ENCODE measurements around the gene DISC1.
"Not testable (repeated sequence)": the region's sequence is repeated elsewhere in the genome, so short reads cannot be mapped to it uniquely, and the experiment has no call there.

The DISC1 gene

DNA sequence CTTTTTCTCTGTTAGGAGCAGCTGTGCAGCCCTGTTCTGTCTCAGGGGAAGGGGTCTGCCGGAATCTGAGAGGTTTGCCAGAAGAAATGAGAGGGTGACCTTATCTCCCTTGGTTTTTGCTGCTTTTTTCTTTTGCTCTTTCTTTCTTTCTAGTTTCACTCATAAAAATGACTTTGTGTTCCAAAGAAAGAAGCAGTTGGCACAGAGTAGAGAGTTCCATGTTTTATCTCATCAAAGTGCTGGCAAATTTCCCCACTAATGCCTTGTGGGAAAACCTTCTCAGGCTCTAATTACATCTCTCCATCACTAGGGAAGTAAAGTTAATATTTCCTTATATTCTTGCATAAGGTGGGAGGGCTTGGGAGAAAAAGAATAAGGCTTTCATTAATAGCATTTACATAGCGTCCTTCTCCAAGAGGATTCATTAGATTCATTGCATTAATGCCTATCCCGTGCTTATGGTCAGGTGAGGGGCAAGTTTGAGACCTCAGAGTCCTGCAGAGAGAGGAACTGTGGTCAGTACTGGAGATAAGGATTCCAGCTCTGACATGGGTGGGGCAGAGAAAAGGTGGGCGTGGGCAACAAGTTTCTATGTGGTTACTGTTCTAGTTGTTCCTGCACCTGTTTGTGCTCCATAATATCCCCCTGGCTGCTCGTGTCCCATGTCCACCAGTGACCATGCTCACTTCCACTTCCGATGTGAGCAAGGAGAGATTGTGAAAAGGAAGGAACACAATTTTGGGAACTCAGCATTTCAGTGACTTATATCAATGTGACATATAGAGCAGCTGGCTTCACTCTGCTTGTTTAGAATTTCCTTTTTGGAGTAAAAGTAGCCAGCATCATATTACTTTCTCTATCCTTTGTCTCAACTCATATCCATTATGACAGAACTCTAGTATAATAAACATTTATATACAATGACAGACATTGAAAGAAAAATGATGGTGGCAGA lies 79.5 kb downstream of the DISC1 start:
- no peak for DNase-seq

DNA sequence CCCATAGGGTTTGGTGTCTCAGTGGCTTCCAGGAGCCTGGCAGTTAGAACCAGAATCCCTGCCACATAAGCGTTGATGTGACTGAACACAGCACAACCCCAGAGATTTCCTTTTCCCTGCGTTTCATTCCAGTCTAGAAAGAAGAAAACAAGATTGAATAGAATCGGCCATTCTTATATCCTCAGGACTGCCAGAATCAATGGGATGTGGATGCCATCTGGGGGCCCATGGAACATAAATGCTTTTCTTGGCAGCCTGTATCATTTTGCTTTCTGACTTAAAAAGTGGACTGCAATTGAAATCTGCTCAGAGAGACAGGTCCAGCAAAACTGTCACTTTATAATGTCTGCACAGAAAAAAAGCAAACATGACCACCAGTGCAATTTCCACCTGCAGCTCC lies 80.3 kb downstream of the DISC1 start:
- DNase-seq, result no peak

DNA sequence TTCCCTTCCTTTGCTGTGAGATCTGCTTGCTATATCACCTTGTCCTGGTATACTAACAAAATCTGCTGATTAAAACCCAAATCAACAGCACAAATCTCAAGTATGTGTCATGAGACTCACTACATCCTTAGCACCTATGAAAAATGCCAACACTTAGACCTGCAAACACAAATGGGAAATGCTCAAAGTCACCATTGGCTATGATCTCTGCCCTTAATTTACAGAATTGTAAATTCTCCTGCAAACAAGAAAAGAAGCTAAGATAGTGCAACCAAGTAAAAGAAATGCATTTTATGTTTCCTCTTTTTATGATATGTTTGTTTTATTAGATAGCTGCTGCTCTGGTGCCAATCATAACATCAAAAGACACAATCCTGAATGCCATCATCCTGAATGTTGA lies 80.8 kb downstream of the DISC1 start:
- DNase-seq, result no peak

DNA sequence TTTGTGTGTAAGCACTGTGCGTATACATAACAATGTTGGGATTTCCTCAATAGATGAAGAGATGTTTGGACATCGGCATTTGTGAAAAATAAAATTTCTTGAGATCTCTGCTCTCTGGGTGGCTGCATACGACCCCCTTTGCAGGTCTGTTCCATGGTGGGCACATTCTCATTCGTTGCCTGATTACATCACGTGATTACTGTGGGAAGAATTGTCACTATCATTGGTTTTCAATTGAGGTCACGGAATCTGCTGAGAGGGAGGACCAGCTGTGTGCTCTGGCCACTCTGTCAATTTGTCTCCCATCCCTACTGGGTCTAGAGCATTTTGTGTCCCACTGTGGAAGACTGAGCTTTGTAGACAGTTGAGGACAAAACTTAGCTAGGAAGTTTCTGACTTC lies 81.8 kb downstream of the DISC1 start:
- no peak for DNase-seq

DNA sequence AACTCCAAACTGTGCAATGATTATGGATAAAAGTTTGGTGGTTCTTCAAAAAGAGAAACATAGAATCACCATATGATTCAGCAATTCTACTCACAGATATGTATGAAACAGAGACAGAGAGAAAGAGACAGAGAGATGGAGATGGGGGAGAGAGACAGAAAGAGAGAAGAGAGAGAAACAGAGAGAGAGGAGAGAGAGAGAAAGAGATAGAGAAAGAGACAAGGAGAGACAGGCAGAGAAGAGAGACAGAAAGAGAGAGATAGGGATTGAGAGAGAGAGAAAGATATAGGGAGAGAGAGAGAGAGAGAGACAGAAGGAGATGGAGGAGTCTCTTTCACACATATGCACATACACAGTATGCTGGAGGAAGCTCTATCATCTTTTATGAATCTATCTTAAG lies 87.8 kb downstream of the DISC1 start:
- DNase-seq, result no peak

DNA sequence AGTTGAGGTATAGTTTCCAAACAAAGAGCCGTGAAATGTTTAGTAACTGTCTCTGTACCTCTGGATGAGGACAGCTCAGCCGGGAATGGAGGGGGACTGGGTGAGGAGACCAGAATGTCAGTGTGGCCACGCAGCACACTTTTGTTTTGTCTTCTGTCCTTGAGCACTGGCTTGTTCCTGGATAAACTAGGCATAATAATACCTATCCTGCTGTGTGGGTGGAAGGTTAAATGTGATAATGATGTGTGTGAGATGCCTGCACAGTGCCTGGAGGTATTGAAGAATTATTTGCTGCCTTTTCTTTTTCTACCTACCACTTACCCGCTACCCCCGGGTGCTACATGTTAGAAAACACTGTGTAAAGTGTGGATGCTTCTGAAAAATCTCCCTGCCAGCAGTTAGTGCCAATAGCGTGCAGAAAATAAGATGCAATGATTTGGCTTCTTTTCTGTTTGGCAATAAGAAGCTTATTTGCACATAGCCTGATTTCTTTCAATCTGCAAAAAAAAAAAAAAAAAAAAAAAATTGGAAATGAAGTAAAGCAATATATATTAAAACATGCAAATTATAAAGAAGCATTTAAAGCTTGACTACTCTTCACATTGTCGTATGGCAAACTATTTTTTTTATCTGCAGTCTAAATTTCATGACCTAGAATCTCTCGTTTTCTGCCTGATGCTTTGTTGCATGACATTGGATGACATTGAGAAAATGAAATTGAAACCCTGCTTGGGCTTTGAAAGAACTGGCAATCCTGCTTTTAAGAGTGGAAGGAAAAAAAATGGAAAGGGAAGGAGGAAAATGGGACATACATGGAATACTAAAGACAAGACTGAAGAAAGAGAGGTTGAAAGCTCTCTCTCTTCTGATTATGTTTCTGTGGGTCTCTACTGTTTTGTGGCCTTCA lies 89.5 kb downstream of the DISC1 start:
- DNase-seq, result no peak

DNA sequence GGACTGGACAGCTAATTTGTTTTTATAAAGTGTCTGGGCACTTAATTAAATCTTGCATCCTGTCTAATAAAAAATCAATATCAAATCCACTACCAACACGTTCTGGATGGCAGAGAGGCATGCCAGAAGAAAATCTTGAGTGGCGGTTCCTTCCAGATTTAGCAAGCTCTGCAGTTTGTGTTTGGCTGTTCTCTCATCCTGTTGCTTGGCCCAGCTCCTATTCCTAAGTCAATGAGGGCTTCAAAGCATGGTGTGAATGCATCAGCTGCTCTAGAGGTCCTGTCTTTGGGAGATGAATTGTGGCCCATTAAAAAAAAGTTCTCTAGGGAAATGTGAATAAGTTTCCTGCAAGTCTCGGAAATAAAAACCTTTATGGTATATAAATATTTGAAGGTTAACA lies 90.3 kb downstream of the DISC1 start:
- no peak for DNase-seq

DNA sequence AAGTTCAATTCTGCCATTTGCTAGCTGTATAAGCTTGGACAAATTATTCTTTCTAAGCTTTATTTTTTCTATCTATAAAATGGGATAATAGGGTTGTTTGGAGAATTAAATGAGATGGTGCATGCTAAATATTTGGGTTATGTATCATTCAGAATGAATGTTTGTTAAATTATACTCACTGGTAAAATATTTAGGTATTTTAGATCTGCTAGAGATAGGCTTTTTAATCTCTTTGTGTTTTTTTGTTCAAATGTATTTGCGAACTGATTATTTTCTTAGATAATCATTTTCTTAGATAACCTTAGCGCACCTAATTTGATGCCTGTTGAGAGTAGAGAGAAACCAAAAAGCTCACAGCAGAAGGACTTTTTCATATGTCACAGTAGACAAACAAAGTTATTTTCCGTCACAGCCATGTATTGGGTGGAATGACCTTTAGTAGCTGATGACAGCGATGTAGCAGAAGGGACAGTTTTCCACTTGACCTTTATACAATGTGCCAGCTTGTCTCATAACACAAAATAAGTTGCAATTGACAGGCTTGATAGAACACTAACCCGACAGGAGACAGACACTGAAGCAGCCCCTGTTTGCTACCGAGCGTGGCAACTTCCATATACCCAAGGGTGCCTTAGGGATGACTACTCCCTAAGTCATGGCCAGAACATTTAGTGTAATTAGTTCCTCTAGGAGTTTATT lies 93.0 kb downstream of the DISC1 start:
- no peak for DNase-seq

DNA sequence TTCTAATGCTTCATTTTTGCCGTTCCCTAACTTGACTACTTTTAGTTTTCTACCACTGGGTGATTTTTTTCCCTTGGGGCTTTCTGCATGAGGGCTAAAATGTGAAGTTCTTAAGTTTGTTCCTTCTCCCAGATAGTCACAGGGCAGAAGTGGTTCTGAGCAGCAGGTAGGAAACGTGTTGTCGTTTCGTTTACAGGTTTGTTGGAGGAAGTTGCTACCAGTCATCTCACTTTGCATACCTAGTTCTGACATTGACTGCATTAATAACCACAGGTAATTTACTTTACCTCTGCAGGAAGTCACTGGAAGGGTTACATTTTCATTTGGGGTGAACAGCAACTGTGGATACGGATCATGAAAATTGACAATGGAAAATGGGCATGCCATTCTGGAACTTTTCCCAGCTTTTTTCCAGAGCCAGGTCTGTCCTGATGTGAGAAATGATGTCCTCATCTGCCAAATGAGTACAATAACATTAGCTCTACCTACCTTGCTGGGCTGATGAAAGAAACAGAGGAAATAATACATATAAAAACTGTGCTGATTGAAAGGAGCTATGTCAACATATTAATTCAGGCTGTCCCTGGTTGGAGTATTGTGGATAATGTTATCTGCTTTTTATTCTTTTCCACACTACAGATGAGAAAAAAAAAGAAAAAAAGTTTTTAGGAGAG lies 94.2 kb downstream of the DISC1 start:
- no peak for DNase-seq

DNA sequence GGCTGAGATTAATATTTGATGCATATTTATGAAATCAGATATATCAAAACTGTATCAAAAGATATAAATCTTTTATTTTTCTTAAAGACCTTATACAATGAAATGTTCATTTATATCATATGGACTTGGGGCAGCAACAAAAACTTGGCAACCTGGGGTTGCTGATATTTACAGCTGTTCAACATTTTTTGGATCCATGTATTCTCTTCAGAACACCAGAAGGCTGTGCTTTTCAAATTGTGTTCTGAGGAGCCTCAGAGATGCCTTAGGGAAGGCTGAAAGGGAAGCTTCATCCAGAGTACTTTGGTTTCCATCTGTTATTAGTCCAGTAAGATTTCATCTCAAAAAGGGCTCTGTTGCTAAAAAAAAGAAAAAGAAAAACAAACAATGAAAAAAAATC lies 94.8 kb downstream of the DISC1 start:
- DNase-seq, result no peak

DNA sequence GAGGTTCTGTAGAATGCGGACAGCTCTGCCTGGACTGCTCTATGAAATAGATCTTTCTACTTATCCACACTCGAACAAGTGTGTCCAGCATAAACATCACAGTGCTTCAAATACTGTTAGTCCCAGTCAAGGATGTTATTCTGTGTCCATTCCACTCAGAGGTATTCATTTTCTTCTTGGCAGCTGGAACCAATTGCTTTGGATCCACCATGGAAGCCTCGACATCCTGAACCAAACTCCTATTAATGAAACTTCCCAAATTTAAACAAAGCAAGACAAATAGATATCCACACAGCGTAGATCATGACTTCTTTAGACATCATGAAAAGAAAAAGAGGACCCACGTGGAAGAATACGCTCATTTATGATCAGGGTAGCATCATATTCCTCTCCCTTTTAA lies 95.8 kb downstream of the DISC1 start:
- DNase-seq, result no peak

DNA sequence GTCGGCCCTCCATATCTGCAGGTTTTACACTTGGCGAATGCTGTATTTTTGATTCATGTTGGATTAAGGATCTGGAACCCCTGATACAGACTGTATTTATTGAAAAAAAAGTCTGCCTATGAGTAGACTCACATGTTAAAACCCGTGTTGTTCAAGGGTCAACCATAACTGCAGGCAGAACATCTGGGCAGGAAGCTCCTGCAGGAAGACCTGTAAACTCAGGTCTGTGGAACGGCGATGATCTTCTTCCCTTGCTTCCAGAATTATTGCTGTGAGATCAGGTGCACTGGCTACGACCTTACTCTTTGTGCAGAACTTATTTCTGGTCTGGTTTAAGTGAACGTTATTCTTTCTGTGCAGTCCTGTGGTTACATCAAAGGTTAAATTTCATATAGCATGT lies 96.6 kb downstream of the DISC1 start:
- no peak for DNase-seq

DNA sequence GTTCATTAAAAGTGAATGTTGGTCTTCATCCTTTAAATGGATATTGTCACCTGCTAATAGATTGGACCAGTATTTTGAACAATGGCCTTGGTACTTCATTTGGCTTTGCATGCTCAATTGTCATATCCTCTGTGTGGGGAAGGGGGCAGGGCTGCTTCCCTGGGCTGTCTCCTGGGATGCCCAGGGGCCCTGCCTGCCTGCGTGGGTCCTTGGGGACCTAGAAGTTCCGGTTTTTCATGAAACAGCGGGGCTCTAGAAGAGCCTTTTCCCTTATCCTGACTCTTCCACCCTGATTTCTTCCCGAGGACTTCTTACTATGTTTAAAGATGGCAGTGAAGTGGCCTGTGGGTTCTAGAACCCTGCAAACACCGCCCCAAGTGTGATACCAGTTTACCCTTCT lies 97.5 kb downstream of the DISC1 start:
- no peak for DNase-seq

DNA sequence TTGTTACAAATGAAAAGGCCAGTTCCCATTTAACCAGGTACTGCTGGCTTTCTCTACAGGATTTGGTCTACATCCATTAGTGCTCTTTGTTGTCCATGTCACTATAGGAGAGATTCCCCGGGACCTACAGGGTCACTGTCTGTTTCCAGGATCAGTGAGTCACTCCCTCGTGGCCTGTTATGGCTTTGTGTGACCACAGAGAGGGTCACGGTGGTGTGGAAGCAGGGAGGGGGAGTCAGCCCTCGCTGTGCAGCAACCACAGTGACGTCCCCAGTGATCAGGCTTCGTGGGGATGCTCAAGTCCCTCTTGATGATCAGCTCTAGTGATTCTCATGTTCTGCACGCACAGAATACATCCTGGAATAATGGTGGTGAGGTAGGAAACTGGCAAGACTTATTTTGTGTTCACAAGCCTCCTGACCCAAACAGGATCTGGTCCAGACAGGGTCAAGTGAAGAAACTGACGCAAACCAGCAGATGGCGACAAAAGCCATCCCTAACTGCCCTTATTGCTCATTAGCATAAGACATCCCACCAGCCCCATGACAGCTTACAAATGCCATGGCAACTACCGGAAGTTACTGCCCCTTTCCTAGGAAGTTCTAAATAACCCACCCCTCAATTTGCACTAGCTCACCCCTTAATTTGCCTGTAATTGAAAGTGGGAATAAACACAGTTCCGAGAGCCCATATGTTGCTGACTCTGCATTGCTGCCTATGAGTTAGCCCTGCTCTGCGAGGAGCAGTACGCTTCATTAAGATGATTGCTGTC lies 98.5 kb downstream of the DISC1 start:
- DNase-seq, result no peak

DNA sequence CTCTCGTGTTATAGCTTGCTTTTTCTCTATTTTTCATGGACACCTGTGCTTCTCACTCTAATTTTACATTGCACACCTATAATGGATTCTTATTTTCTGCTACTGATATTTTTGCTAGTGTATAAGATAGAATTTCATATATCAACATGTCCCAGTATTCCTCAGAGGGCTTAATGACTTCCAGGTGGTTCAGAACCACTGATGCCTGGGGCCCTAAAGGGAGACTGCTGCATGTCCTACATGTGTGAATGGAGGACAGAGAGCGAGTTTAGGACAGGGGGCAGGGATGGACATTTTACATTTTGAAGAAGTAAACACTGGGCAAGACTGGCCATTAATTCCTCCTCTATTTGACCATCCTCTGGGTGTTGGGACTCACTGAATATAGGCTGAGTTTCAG lies 100.6 kb downstream of the DISC1 start:
- DNase-seq, result no peak

DNA sequence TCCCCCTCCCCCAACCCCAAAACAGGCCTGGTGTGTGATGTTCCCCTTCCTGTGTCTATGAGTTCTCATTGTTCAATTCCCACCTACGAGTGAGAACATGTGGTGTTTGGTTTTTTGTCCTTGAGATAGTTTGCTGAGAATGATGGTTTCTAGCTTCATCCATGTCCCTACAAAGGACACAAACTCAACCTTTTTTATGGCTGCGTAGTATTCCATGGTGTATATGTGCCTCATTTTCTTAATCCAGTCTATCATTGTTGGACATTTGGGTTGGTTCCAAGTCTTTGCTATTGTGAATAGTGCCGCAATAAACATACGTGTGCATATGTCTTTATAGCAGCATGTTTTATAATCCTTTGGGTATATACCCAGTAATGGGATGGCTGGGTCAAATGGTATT lies 102.4 kb downstream of the DISC1 start:
- DNase-seq, result not testable (repeated sequence)

DNA sequence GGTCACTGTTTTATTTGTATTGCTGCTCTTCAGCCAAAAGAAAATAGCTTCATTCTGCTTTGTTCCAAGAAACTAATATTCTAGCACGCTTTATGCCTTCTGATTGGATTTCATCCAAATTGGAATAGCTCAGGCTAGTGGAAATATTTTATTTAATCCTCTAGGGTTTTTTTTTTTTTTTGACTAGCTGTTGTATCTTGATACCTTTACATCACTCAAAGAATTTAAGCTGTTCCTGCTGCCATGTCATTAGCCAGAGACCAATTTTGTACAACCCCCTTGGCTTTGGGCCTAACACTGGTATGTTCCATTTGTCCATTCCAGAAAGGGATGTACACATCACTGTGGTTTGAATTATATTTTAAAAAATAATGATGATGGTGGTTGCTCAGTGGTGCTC lies 103.0 kb downstream of the DISC1 start:
- DNase-seq, result no peak

DNA sequence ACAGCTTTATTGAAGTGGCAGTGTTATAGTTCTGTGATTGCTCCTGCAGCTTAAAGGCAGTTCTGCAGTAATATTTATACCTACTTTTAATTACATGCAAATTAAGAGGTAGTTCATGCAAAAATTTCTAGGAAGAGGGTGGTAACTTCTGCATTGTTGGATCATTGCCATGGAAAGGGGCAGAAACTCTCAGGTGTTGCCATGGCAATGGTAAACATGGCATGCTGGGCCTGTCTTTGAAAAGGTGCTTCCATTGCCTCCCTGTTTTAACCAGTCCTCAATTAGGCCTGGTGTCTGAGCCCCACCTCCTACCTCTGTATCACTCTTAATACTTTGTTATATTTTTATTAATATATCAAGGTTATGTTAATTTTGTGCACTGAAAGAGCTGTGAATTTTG lies 104.7 kb downstream of the DISC1 start:
- no peak for DNase-seq

DNA sequence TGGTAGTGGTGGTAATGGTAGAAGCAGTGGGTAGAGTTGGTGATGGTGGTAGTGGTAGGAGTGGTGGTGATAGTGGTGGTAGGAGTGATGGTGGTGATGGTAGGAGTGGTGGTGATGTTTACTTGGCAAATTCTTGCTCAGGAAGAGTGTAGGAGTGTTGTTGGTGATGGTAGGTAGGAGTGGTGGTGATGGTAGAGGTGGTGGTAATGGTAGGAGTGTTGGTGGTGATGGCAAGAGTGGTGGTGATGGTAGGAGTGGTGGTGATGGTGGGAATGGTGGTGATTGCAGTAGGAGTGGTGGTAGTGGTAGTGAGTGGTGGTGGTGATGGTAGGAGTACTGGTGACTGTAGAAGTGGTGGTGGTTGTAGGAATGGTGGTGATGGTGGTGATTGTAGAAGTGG lies 106.5 kb downstream of the DISC1 start:
- no peak for DNase-seq

DNA sequence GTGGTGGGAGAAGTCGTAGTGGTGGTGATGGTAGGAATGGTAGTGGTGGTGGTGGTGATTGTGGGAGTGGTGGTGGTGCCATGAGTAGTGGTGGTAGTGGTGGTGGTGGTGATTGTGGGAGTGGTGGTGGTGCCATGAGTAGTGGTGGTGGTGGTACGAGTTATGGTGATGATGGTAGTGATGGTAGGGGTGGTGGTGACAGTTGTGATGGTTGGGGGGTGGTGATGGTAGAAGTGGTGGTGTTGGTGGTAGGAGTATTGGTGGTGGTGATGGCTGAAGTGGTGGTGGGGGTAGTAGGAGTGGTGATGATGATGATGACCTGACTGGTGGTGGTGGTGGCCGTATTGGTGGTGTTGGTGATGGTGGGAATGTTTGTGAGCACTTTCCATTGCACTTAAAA lies 107.1 kb downstream of the DISC1 start:
- no peak for DNase-seq

DNA sequence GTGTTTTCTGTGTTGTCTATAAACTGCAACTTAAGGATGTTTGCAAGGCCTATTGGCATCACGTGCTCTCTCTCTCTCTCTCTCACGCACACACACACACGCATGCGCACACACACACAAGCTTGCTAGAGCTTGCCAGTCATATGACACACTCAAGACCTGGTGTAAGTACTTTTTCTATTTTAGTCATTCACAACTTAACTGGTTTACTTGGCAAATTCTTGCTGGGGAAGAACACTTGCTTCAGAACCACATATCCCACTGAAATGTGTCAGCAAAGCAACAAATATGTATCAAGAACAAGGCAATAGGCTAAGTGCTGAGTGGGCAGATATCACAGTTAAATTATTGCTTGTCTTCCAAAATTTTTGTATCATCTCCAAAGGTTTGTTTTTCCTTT lies 107.8 kb downstream of the DISC1 start:
- no peak for DNase-seq

DNA sequence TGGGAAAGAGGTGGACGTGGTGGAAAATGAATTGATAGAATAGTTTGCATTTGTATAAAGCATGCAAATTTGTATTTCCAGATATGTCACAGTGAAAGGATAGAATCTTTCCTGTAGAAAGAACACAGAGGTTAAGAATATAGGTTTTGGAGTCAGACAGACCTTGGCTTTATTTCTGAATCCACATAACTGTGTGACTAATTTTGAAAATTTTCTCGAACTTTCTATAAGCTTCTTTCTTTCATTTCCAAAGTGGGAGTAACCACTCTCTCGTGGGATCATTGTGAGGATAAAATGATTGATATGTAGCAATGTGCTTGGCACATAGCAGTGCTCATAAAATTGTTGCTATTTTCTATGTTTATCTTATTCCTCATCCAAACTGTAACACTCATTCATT lies 108.8 kb downstream of the DISC1 start:
- no peak for DNase-seq
